ENCODE results near the gene WNT16. TPM values are rescaled to one million over a fixed set of nuclear protein-coding genes. Genes with fewer than 3 reads are reported as not detected.

Gene WNT16, protein sequence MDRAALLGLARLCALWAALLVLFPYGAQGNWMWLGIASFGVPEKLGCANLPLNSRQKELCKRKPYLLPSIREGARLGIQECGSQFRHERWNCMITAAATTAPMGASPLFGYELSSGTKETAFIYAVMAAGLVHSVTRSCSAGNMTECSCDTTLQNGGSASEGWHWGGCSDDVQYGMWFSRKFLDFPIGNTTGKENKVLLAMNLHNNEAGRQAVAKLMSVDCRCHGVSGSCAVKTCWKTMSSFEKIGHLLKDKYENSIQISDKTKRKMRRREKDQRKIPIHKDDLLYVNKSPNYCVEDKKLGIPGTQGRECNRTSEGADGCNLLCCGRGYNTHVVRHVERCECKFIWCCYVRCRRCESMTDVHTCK
- total RNA-seq: not detected in 2 replicates

GRCh38 chr7:121328508-121329190 is at the start of gene WNT16:
WNT16 (plus strand) TSS chr7:121329000; CDS start chr7:121329293, 293 bp downstream.

Other genes starting within 250 kb of the WNT16 start
- gene FAM3C, start 67.3 kb downstream of the WNT16 start, total RNA-seq: 31.8 and 45.4 TPM in 2 replicates

Measured in epithelial cell of umbilical artery (primary cell).